Right ventricle myocardium inferior (tissue), 1 donor: ENCODE data around the gene KCNJ11. TPM values are rescaled to one million over a fixed set of nuclear protein-coding genes. Genes with fewer than 3 reads are reported as not detected.

Source experiments
- ATAC-seq: fragments of 200-7000 bp; cut with Tn5 transposase; one replicate; pipeline ENCODE4 v1.9.1; 2020; ENCODE audit warnings: mild to moderate bottlenecking, moderate library complexity
- DNase-seq: peaks from one replicate; pipeline ENCODE4 v3.0.0; 2021; ENCODE audit errors: missing footprints
- intact Hi-C: fragments of 100-400 bp; cut with DNase I; formaldehyde crosslinking; loops from one replicate; pipeline ENCODE4 v1.11.0; 2022
- total RNA-seq: library from RNA; stranded (reverse); fragmentation: NEBNext Ultra II Directional; extraction: Animal tissue kit (Norgen Biotek cat#: 25700); gene quantifications from one replicate; pipeline ENCODE4 v1.2.1, GENCODE V29; 2021
- donor health status: DM: no; HTN: yes; CAD: no; lungs with severe emphysema.

KCNJ11 gene
- total RNA-seq, 1 donor from 2014 or later: 23.5 TPM

- ATAC-seq (no peak), DNase-seq (no peak)
- intact Hi-C loops: no loop called here
Observed at GRCh38 chr11:17395554-17395961, 7.1 kb upstream of the KCNJ11 start.

- intact Hi-C loops: no loop called here
Observed at GRCh38 chr11:17394743-17395390, 6.4 kb upstream of the KCNJ11 start.

GRCh38 chr11:17393472-17393871, 5.0 kb upstream of the KCNJ11 start:
- no peak for ATAC-seq
- intact Hi-C loops: no loop called here
- no peak for DNase-seq

More at GRCh38 chr11:17394743-17395390, 6.4 kb upstream of the KCNJ11 start:
- no peak for DNase-seq
- no peak for ATAC-seq

- intact Hi-C loops: no loop called here
- ATAC-seq (no peak), DNase-seq (no peak)
Observed at GRCh38 chr11:17392872-17393271, 4.4 kb upstream of the KCNJ11 start.

GRCh38 chr11:17391493-17392355, 3.3 kb upstream of the KCNJ11 start:
- intact Hi-C loops: no loop called here
- ATAC-seq (no peak), DNase-seq (no peak)

GRCh38 chr11:17389957-17390649, 1.6 kb upstream of the KCNJ11 start:
- DNase-seq (no peak), ATAC-seq (no peak)
- intact Hi-C loops: loop anchor here (1.0 to 2.0 kb wide), 2 partner anchors 15 to 89 kb away; no protein-coding TSS in a partner anchor

- DNase-seq (no peak), ATAC-seq (peak; percentile 70)
- intact Hi-C loops: loop anchor here (1.0 to 2.0 kb wide), 2 partner anchors 15 to 90 kb away; no protein-coding TSS in a partner anchor
Observed at GRCh38 chr11:17389211-17389956, 925 bp upstream of the KCNJ11 start.

- no peak for DNase-seq
- ATAC-seq: no peak
- intact Hi-C loops: loop anchor here (2.0 kb wide), 1 partner anchor 17 kb away; no protein-coding TSS in a partner anchor
Observed at GRCh38 chr11:17387811-17388210, 648 bp downstream of the KCNJ11 start.

- no peak for ATAC-seq
Observed at GRCh38 chr11:17387254-17387653, 1.2 kb downstream of the KCNJ11 start.

GRCh38 chr11:17386331-17387084, 2.0 kb downstream of the KCNJ11 start:
- DNase-seq (no peak), ATAC-seq (peak; percentile 91)
- intact Hi-C loops: no loop called here

More at GRCh38 chr11:17387254-17387653, 1.2 kb downstream of the KCNJ11 start:
- intact Hi-C loops: no loop called here
- DNase-seq: no peak

- no peak for DNase-seq
- intact Hi-C loops: no loop called here
- no peak for ATAC-seq
Observed at GRCh38 chr11:17385926-17386325, 2.5 kb downstream of the KCNJ11 start.

- ATAC-seq (no peak), DNase-seq (no peak)
- intact Hi-C loops: no loop called here
Observed at GRCh38 chr11:17385492-17385891, 3.0 kb downstream of the KCNJ11 start.

GRCh38 chr11:17384002-17384511, 4.4 kb downstream of the KCNJ11 start:
- DNase-seq: no peak
- ATAC-seq: peak; percentile 30
- intact Hi-C loops: loop anchor here (1.0 kb wide), 1 partner anchor 120 kb away; no protein-coding TSS in a partner anchor

GRCh38 chr11:17383461-17383860, 5.0 kb downstream of the KCNJ11 start:
- no peak for DNase-seq
- no peak for ATAC-seq
- intact Hi-C loops: no loop called here

GRCh38 chr11:17382046-17382728, 6.3 kb downstream of the KCNJ11 start:
- intact Hi-C loops: no loop called here
- no peak for ATAC-seq
- no peak for DNase-seq

GRCh38 chr11:17381156-17381555, 7.3 kb downstream of the KCNJ11 start:
- intact Hi-C loops: no loop called here
- DNase-seq (no peak), ATAC-seq (no peak)
